ENCODE data around the gene DST. TPM values are rescaled to one million over a fixed set of nuclear protein-coding genes. Genes with fewer than 3 reads are reported as not detected.

DST gene
- total RNA-seq, 1 donor from 2014 or later: 124 TPM

- TF ChIP-seq CTCF (conservative IDR thresholded peaks at IDR 0.05): no peak
- no peaks in the 10 kb centered on the region for H3K27me3 Mint-ChIP-seq (ENCODE audit: low read depth)
- no peak overlapping the region for H3K4me3 Mint-ChIP-seq
- H3K27ac Mint-ChIP-seq (ENCODE audit: unreplicated experiment): no peak overlapping the region
- no peaks in the 10 kb centered on the region for H3K4me1 Mint-ChIP-seq
- no peak for DNase-seq (ENCODE audit: low read depth, low spot score)
- peaks cover 5% of the 10 kb centered on the region for H3K36me3 Mint-ChIP-seq (ENCODE audit: low read depth)
- peaks cover 8% of the 10 kb centered on the region for H3K9me3 Mint-ChIP-seq
Measured at GRCh38 chr6:56444855-56445254, 197.8 kb downstream of the DST start.

GRCh38 chr6:56440551-56440981 lies 202.1 kb downstream of the DST start:
- Mint-ChIP-seq H3K9me3 (peaks cover 12% of the 10 kb centered on the region), H3K27me3 (ENCODE audit: low read depth) (no peaks in the 10 kb centered on the region), H3K4me1 (no peaks in the 10 kb centered on the region), H3K36me3 (ENCODE audit: low read depth) (peaks cover 11% of the 10 kb centered on the region), H3K4me3 (no peak overlapping the region), H3K27ac (ENCODE audit: unreplicated experiment) (no peak overlapping the region)
- DNase-seq (ENCODE audit: low read depth, low spot score): no peak
- no peak for TF ChIP-seq CTCF (conservative IDR thresholded peaks at IDR 0.05)

DNA sequence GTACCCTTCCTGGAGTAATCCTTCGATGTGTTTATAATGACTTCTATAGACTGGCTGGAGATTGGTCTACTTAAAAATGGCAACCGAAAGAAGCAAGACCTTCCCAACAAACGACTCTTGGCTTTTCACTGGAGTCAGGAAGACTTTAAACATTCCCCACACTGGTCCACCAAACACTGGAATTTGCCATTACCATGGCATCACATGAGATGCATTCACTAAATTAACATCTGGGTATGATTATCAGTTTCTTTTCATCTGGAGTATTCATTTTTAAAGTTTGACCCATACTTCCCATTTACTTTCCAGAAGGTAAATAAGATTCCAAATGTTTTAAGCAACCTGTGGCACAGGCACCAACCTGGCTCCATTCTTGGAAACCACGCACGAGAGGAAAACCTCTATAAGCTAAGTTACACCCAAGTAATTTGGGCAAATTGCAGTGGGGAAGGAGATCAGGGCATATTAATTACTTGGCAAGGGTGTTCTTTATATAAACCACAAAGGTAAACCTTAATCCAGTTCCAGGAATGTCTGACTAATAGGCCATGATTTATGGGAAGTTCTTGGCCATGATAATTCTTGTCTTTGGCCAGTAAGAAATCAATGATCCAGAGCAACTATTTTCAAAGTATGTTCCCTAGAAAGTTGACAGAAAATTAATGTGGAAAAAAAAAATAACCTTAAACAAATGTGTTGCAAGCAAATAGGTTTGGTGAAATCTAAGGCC lies 205.4 kb downstream of the DST start:
- no peak for TF ChIP-seq CTCF (conservative IDR thresholded peaks at IDR 0.05)
- DNase-seq (ENCODE audit: low read depth, low spot score): no peak
- Mint-ChIP-seq H3K4me1 (no peaks in the 10 kb centered on the region), H3K27me3 (ENCODE audit: low read depth) (no peaks in the 10 kb centered on the region), H3K9me3 (peaks cover 8% of the 10 kb centered on the region), H3K27ac (ENCODE audit: unreplicated experiment) (no peak overlapping the region), H3K36me3 (ENCODE audit: low read depth) (peaks cover 8% of the 10 kb centered on the region), H3K4me3 (no peak overlapping the region)

DNA sequence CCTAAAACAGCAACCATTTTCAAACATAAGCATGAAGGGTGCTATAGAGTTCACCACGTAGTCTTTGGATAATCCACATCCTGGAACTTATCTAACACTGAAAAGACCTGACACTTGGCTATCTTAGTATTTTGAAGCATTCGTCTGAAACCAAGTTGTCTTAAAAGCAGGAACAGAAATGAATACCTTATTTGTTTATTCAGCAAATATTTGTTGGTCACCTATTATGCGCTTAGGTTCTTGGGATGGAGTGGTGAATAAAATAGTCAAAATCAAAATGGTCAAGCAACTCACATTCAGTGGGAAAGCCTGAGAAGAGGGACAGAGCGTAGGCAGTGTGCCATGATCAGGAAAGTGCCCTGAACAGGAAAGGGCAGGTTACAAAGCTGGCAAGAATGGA lies 206.9 kb downstream of the DST start:
- Mint-ChIP-seq H3K36me3 (ENCODE audit: low read depth) (peaks cover 8% of the 10 kb centered on the region), H3K4me1 (no peaks in the 10 kb centered on the region), H3K4me3 (no peak overlapping the region), H3K27ac (ENCODE audit: unreplicated experiment) (no peak overlapping the region), H3K27me3 (ENCODE audit: low read depth) (no peaks in the 10 kb centered on the region), H3K9me3 (peaks cover 8% of the 10 kb centered on the region)
- no peak for DNase-seq (ENCODE audit: low read depth, low spot score)
- TF ChIP-seq CTCF (conservative IDR thresholded peaks at IDR 0.05): no peak

- H3K4me3 Mint-ChIP-seq: no peak overlapping the region
- H3K4me1 Mint-ChIP-seq: no peaks in the 10 kb centered on the region
- peaks cover 6% of the 10 kb centered on the region for H3K36me3 Mint-ChIP-seq (ENCODE audit: low read depth)
- H3K9me3 Mint-ChIP-seq: peaks cover 4% of the 10 kb centered on the region
- TF ChIP-seq CTCF (conservative IDR thresholded peaks at IDR 0.05): no peak
- H3K27ac Mint-ChIP-seq (ENCODE audit: unreplicated experiment): no peak overlapping the region
- no peak for DNase-seq (ENCODE audit: low read depth, low spot score)
- H3K27me3 Mint-ChIP-seq (ENCODE audit: low read depth): no peaks in the 10 kb centered on the region
Measured at GRCh38 chr6:56435326-56435725, 207.4 kb downstream of the DST start.
